HG03442 (cell line): Measurements from ENCODE around the gene VEGFA.

Source experiments
- ATAC-seq: cut with Tn5 transposase; IDR thresholded peaks from one replicate; pipeline ENCODE4 v1.9.1; 2021; ENCODE audit warnings: mild to moderate bottlenecking, moderate library complexity; ENCODE audit not compliant: unreplicated experiment

Gene VEGFA

GRCh38 chr6:43758617-43759050 is 11.4 kb upstream of the VEGFA start:
- ATAC-seq, result no peak

GRCh38 chr6:43759136-43759906 is 10.7 kb upstream of the VEGFA start:
- ATAC-seq, result no peak

GRCh38 chr6:43759907-43760206 is 10.2 kb upstream of the VEGFA start:
- no peak for ATAC-seq

- ATAC-seq, result no peak
Measured at GRCh38 chr6:43760210-43761168, 9.5 kb upstream of the VEGFA start.

- ATAC-seq, result no peak
Measured at GRCh38 chr6:43761666-43762409, 8.2 kb upstream of the VEGFA start.

- no peak for ATAC-seq
Measured at GRCh38 chr6:43762410-43762768, 7.6 kb upstream of the VEGFA start.

GRCh38 chr6:43762966-43763695 is 6.9 kb upstream of the VEGFA start:
- no peak for ATAC-seq

GRCh38 chr6:43763812-43764522 is 6.0 kb upstream of the VEGFA start:
- ATAC-seq, result no peak

GRCh38 chr6:43764772-43765171 is 5.2 kb upstream of the VEGFA start:
- ATAC-seq, result no peak

- ATAC-seq, result no peak
Measured at GRCh38 chr6:43765776-43766499, 4.1 kb upstream of the VEGFA start.

GRCh38 chr6:43766500-43766853 is 3.5 kb upstream of the VEGFA start:
- no peak for ATAC-seq

GRCh38 chr6:43766964-43767461 is 3.0 kb upstream of the VEGFA start:
- ATAC-seq, result no peak

- ATAC-seq, result no peak
Measured at GRCh38 chr6:43767553-43768505, 2.2 kb upstream of the VEGFA start.

GRCh38 chr6:43768506-43768860 is 1.5 kb upstream of the VEGFA start:
- ATAC-seq, result no peak

- no peak for ATAC-seq
Measured at GRCh38 chr6:43768983-43769525, 957 bp upstream of the VEGFA start.

- no peak for ATAC-seq
Measured at GRCh38 chr6:43770372-43771209, 580 bp downstream of the VEGFA start.

GRCh38 chr6:43771210-43771857 is 1.3 kb downstream of the VEGFA start:
- ATAC-seq, result no peak
